ENCODE results near the gene NTM.
"Not testable (repeated sequence)": the region's sequence is repeated elsewhere in the genome, so short reads cannot be mapped to it uniquely, and the experiment has no call there.

The NTM gene

GRCh38 chr11:131423688-131424087, 53.3 kb downstream of the NTM start:
- DNase-seq, result no peak

DNA sequence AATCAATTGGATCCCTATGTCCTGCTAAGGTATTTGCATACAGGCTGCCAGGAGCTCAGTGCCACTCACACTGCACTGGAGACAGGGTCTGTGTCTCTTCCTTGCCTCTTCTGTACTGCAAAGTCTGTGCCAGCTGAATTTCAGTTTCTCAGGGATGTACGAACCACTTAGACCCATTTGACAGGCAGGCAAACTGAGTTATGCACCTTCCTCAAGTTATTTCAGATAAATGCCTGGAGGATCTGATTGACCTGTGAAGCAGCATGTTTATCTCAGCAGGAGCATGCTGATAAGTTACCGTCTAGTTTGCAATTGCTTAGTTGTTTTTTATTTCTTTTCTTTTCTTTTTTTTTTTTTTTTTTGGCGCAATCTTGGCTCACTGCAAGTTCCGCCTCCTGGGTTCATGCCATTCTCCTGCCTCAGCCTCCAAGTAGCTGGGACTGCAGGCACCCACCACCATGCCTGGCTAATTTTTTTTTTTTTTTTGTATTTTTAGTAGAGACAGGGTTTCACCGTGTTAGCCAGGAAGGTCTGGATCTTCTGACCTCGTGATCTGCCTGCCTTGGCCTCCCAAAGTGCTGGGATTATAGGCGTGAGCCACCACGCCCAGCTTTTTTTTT, 54.0 kb downstream of the NTM start:
- not testable (repeated sequence) for DNase-seq

- no peak for DNase-seq
These were observed 54.9 kb downstream of the NTM start for GRCh38 chr11:131425285-131425684.

DNA sequence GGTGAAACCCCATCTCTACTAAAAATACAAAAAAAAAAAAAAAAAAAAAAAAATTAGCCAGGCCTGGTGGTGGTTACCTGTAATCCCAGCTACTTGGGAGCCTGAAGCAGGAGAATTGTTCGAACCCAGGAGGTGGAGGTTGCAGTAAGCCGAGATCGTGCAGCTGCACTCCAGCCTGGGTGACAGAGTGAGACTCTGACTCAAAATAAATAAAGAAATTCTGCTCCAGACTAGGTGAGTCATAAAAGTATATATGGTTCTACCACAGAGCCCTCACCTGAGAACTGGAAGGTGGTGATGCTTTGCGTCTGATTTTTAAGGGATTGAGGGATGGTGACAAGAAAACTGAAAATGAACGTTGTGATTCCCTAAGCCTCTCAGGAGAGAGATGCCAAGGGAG, 58.4 kb downstream of the NTM start:
- DNase-seq, result no peak

DNA sequence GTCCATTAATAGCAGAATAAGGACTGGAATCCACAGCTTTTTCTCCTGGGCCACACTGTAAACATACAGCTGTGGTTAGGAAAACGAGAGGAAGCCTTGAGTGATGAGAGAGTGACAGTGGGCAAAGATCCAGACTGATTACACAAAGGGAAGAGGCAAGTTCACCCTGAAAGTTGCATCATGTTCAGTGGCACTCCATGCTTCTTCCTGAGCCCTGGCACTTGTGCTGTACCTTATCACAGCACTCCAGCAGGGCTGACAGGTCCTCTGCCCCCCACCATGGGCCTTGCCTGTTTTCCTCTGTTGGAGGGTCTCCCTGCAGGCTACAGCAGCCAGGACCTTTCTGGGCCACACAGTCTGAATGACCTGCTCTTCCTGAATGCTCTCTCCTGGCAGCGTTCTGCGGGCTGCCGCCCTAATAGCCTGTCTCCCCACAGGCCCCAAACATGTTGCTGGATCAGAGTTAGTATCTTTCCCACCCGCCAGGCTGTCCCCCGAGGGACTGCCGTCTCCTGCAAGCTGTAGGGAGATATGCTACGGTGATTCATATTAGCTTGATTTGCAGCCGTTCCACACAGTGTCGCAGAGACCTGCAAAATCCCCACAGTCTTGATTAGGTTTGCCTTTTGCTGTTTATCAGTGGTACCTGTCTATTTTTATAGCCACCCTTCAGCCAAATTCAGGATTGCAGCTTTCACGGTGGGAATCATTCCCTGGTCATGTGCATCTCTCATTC, 60.2 kb downstream of the NTM start:
- DNase-seq, result no peak

- DNase-seq, result no peak
These were observed 70.8 kb downstream of the NTM start for GRCh38 chr11:131441051-131441810.

- DNase-seq, result no peak
These were observed 76.3 kb downstream of the NTM start for GRCh38 chr11:131446590-131447275.

DNA sequence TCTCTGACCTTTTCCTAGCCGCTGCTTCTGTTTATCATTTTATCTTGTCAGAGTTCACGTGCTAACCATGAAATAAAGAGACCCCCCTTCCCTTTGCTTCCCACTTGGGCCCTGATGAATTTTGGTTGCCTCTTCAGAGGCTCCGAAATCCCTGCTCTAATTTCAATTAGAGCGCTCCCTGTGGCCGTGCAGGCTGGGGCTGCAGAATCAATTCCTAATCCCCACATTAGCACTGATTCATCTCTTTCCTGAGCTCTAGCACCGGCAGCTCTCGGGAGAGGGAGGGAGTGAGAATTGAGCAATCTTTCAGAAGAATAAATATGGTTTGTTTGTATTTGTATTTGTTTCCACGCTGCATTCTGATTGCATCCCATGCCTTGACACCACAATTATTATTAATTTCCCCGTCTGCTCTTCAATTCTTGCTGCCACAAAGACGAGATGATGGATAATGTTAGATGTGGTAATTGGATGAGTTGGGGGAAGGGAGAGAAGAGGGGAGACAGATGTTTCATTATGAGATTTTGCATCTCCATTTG, 76.9 kb downstream of the NTM start:
- no peak for DNase-seq

- DNase-seq, result no peak
These were observed 77.5 kb downstream of the NTM start for GRCh38 chr11:131447898-131448297.

DNA sequence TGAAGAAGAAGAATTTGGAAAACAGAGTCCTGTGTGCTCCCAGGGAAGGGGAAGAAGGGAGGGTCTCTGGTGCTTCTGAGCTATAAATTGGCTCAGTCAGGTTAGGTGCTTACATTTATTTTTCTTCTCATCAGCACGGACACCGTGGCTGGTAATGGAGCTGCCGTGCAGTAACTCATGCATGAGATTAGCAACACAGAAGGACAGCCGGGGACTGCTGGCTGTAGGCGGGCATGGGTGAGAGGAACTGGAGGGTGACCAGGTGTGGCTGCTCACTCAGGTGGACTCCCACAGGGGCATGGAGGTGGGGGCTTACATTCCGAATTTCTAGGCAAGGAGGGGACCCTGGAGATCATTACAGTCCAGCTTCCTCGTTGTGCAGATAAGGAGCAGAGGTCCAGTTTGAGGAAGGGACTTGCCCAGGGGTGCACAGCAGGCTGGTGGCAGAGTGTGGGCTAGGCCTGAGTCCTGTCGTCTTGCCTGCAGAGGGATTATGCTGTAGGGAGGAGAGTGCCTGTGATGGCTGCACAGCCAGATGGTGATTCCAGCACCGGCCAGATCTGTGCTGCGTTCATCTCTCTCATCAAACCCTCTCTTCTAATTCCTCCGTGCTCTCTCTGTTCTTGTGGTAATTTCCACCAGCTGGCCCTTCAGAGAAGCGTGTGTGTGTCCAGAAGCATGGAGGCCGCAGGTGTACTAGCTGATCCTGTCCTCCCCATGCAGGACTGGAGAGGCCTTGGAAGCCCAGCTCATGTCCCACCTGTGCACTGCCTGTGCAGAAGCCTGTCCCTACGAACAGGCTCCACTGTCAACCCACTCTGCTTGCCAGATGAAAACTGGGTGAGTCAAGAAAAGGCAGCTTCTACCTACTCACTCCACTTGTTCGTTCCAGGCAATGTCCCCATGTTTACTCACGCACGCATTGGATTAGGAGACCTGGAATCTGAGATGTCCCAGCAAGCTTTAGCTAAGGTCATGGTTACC, 78.9 kb downstream of the NTM start:
- no peak for DNase-seq

- DNase-seq, result no peak
These were observed 84.1 kb downstream of the NTM start for GRCh38 chr11:131454490-131454889.

DNA sequence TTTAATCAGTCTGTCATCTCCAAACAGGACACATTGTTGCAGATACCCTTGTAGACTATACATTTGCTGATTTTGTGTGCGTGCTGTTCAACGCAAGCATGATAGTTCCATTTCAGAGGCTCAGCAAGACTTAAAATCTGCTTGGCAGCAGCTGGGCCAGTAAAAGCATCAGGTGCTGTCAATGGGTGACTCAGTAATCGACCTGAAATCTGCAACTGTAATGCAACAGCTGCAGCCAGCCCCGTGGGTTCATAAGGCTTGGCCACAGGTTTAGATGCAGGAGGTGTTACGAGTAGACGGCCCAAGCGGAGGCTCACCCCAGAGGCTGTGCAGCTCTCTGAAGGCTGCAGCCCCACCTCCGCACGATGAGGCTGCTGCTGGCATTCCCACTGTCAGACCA, 84.6 kb downstream of the NTM start:
- DNase-seq, result no peak

DNA sequence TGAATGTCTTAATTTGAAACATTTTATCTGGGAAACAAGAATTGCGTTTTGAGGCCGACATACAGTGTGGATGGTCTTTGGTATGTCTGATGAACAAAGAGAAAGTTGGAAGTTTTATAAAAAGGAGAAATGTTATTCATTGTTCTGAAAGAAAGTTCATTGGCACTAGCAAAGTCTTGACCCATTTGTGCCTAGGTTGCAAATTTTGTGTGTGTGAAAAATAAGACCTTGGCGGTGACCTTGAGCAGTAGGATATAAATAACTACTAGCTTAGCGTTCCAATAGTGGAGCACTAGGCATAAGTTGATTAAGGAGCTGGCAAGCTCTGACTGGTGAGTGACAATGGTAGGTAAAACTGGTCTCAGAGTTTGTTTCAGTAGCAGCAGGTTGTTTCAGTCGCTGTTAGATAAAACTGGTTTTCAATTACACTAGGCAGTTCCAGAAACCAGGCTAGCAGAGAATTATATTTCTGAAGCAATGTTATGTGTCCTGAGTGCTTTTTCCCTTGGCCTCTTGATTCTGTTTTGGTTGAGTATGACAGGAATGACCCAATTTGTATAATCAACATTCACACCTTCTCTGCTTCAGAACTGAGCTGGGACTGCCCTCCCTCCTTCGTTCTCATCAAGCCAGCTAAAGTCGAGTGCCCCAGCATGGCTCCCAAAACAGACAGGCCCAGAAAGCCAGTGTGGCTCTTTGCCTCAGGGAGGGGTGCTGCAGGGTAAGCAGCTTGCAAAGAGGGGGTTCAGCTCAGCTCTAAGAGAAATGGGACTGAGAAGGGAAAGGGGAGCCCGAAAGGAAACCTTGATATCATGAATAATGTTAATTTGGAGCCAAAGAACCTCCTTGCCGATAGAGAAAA, 85.7 kb downstream of the NTM start:
- DNase-seq, result no peak

GRCh38 chr11:131457163-131457562, 86.7 kb downstream of the NTM start:
- no peak for DNase-seq

DNA sequence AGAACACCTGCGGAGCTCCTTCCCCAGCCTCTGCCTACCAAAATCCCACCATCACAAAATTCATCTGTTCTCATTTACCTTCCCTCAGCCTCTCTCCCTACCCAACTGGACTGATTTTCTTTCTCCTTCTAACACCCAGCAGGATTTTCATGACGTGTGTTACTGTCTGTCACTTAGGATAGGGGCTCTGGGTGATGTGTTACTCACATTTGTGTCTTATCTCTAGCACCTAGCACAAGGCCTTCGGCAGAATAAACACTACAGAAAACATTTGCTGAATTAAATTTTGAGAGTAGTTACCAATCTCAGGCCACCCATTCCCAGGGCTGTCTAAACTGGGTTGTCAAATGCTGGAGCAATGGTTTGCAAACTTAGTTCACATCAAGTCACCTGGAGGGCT, 88.0 kb downstream of the NTM start:
- no peak for DNase-seq

GRCh38 chr11:131460931-131461330, 90.5 kb downstream of the NTM start:
- no peak for DNase-seq

DNA sequence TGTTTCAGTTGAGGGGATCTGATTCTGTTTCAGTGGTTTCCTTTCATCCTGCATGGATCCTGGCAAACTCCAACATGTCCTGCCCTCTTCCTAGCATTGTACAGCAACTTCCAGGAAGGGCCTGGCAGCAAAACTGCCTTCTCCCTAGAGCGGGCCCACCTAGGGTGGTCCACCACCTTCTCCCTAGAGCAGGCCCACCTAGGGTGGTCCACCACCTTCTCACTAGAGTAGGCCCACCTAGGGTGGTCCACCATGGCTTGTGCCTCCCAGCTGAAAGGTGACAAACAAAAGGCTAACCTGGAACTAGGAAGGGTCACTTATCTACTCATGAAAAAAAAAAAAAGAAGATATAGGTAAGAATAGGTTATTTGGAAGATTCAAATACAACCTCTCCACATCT, 92.2 kb downstream of the NTM start:
- no peak for DNase-seq

GRCh38 chr11:131463162-131463561, 92.7 kb downstream of the NTM start:
- DNase-seq, result no peak

- no peak for DNase-seq
These were observed 93.4 kb downstream of the NTM start for GRCh38 chr11:131463649-131464425.

DNA sequence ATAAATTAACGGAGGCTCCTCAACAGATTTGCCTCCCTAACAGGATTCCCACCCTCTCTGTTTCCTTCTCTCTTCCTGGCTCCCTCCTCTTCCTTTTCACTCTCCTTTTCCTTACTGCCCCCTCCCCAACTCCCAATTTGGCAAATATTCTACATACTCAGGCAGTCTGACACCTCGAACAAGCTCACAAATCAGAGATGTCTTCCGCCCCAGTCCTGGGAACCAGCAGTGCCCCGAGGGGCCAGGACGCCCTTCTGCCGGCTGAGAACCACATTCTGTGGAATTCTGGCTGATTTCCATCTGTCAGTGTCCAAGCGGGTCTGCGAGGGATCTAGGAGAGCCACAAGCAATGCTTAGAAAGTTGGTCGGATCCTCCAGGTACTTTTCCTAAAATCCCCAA, 94.0 kb downstream of the NTM start:
- no peak for DNase-seq

Measured in activated T-cell treated with anti-CD3 and anti-CD28 coated beads, Interleukin-2, amount 50 U/mL, for 48 hours (primary cell).